Right lung (tissue), 5 donors: ENCODE results near the gene SH3PXD2A. TPM values are rescaled to one million over a fixed set of nuclear protein-coding genes. Genes with fewer than 3 reads are reported as not detected.

ENCODE experiments used
- DNase-seq, 2 donors: peaks; one replicate each; pipeline ENCODE4 v3.0.0-alpha.2; 2013
- polyA plus RNA-seq, 5 donors: library from polyadenylated mRNA; unstranded; fragments of 120-200 nt; gene quantifications; one replicate each; pipeline versions ENCODE4 v1.2.1 to v1.2.3, GENCODE V29; 2013; ENCODE audit warnings: inconsistent platforms in 1 of 5, low replicate concordance in 1 of 5; ENCODE audit not compliant: insufficient read length in 5 of 5, insufficient read depth in 1 of 5

Gene SH3PXD2A
- polyA plus RNA-seq, 5 donors: 77.6 to 101 (median 84.0) TPM

DNA sequence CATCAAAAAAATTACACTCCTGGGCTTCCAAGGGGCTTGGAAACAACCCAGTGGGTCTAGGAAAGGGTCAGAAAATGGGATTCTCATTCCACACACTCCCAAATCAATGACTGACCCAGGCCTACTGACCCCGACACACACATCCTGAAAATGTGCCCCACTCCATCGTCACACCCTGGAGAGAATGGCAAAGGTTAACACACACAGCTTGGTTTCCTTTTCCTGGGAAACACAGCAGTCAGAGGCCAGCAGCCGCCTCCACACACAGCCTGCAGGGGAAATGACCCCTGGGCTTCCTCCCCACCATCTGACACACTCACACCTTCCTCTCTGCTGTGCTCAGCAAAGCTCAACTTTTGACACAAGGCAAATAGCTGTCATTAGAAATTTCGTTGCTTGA, 42.9 kb downstream of the SH3PXD2A start:
- no peak for DNase-seq

- DNase-seq: no peak
These were observed 43.4 kb downstream of the SH3PXD2A start for GRCh38 chr10:103812004-103812403.

DNA sequence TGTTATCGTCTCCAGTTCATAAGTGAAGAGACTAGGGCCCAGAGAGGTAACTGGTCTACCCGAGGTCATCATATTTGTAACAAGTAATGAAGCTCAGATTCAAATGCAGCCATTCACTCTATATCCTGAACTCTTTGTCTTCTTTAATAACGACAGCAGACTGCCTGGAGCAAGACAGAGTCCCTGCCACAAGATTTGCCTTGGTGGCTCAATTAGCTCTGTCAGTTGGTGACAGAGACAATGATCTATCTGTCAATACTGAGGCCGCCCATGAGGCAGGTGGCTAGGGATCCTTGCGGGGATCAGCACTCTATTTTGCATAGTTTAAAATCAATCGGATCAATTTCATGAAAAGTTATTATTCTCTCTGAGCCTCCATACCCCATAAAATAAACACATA, 43.9 kb downstream of the SH3PXD2A start:
- no peak for DNase-seq

GRCh38 chr10:103808780-103809179, 46.6 kb downstream of the SH3PXD2A start:
- no peak for DNase-seq

GRCh38 chr10:103807996-103808395, 47.4 kb downstream of the SH3PXD2A start:
- DNase-seq: no peak

DNA sequence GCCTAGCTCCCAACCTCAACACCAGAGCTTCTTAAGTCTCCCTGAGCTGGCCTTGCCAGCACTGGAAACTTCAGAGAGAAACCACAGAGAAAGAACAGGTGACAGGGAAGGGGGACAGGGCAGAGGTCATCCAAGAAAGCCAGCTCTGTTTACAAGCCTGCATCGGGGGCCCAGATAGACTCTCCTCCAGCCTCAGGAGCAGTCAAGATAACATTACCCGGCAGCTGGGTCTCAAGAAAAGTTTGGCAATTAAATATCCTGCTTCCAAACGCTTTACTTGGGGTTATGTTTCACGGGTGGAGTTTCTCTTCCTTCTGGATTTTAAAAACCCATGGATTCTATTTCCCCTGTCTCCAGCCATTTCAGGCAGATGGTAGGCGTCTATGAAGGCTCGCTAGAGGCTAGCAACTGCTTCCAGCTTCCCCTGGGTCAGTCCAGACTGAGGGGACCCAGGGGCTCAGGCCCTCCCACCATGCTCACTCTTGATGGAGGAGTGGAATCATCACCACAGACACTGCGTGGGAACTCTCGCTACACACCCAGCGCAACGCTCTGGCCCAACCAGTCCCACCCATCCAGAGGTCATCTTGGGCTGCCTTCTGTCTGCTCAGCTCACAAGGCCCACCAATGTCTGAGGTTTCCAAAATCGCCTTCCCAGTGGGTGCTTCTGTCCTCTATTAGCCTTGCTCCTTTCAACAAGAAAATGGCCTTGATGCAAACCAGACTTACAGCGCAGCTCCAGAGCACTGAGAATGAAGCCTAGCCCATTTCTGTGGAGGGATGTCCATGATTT, 48.8 kb downstream of the SH3PXD2A start:
- no peak for DNase-seq

DNA sequence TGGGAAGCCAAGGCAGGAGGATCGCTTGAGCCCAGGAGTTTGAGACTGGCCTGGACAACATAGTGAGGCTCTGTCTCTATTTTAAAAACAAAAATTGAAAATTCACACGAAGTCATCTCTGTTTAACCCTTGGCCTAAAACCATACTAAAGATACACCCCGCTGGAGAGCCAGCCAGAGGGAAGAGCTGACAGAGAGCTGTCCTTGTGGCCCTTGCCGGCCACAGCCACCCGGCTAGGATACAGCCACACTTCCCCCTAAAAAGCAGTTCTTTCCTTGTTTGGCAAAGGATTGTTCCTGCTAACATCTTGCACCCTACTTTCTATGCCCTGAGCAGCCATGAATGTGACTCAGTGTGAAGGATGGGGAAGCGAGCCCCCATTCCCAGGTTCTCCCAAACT, 49.6 kb downstream of the SH3PXD2A start:
- no peak for DNase-seq

DNA sequence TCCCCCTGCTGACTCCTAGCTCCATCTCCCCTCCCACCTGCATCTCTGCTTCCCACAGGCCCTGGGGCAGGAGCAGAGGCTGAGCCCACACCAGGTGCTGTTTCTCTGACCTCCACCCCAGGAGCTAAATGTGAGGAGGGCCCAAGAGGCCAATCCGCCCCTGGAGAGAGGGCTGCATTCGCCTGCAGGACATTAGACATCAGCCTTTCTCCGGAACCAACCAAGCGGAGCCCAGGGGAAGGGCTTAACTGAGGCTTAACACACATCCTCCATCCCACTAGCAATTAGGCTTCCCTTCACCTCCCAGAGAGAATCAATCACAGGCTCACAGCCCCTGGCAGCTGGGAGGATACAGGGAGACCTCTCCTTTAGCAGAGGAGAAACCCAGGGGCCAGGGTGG, 50.5 kb downstream of the SH3PXD2A start:
- no peak for DNase-seq

DNA sequence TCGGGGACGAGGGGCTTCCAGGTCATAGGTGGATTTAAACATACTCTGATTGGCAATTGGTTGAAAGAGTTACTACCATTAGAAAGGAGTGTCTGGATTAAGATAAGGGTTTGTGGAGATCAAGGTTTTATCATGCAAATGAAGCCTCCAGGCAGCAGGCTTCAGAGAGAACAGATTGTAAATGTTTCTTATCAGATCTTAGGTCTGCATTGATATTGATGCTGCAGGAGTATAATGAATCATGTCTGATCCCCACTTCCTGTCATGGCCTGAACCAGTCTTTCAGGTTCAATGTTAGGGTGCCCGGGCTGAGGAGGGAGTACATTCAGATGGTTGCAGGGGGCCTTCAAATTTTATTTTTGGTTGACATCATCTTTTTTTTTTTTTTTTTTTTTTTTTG, 51.4 kb downstream of the SH3PXD2A start:
- DNase-seq: no peak

DNA sequence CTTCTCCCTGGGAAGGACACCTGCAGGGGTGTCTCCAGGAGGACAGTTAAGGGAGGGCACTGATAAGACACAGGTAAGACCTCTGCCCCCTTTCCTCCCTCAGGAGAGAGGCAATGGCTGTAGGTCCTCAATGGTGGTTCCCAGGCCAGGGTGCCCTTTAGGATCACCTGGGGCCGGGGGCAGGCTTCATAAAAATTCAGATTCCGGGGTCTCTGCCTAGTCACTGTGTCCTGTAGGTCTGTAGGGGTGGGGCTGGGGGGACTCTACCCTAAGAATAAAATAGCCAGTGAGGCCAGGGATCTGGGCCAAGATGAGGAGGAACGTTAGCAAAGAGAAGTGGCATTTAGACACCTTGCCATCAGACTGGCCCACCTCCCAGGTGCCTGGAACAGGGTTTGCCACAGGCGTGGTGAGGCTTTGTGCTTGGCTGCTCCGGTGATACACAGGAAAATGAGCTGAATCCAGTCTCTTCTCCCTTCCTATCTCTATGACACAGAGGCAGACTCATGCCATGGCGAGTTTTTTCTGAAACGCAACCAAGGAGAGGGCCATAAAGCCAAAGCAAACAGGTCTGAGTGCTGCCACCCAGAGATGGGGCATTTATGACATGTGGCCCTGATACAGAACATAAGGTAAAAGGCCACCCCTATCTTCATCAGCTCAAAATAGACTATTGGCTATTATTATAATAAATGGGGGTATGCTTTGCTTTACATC, 52.6 kb downstream of the SH3PXD2A start:
- no peak for DNase-seq

DNA sequence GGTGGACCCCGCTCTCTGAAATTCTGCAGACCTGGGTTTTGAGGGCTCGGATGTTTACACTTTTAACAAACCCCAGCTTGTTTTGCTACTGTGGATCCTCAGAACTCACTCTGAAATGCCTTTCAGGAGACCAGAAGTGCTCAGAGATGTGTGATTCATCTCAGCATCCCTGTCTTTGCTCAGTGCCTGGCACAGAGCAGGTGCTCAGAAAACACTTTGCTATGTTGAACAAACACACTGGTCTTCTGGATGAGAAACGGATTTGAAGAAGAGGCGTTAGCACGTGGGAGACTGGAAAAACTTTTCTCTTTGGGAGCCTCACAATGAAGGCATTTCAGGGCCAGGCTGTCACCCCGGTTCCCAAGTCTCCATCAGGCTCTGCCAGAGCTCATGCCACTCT, 53.3 kb downstream of the SH3PXD2A start:
- no peak for DNase-seq

- no peak for DNase-seq
These were observed 54.4 kb downstream of the SH3PXD2A start for GRCh38 chr10:103800789-103801540.

GRCh38 chr10:103800089-103800488, 55.3 kb downstream of the SH3PXD2A start:
- no peak for DNase-seq

DNA sequence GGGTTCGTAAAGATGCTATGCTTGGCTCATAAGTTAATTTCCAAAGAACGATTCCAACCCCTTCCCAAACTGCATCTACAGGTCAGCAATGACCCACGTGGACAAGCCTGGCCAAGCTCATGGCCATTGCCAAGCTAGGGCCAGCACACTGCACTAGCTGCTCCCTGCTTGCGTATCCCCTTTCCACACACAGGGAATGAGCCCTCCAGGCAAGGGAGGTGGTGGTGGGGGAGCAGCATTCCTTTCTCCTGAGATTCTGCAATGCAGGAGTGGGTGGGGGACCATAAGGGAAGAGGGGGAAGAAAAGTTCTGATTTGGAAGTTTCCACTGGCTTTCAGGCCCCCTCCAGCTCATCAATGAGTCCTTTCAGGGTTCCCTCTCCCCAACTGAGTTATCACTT, 56.0 kb downstream of the SH3PXD2A start:
- DNase-seq: no peak

- no peak for DNase-seq
These were observed 56.9 kb downstream of the SH3PXD2A start for GRCh38 chr10:103798511-103798910.

DNA sequence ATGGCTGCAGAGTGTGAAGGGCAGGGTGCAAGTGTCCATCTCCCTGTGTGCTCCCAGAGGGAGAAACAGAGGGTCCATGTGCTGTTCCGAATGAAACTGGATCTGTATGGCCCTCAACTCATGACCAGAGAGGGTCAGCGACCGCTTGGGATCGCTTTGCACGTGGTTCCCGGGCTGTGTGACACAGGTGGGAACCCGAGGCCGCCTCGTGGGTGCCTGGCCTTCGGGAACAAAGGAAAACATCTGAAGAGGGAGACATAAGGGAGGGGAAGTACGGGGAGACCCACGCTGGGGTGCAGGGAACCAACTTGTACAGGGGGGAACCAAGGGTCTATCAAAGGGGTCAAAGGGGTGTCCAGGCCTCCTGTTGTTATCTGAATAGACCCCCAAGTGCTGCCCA, 57.5 kb downstream of the SH3PXD2A start:
- DNase-seq: no peak

DNA sequence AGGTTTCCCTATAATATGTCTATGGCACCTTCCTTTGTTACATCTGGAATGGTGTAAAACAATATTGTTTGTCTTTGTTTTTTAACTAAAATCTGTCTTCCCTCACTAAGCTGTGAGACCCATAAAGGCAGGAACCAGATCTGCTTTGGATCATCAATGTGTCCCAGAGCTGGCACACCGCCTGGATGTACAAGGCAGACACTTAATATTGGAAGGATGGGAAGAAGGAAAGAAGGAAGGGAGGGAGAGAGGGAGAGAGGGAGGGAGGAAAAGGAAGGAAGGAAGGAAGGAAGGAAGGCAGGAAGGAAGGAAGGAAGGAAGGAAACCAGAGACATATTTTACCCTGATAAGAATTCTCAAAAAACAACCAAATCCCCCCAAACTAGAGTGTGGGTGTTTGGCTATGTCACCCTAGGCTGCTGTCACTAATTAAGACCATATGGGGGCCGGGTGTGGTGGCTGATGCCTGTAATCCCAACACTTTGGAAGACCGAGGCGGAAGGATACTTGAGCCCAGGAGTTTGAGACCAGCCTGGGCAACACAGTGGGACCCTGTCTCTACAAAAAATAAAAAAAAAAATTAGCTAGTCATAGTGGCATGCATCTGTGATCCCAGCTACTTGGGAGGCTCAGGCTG, 59.6 kb downstream of the SH3PXD2A start:
- DNase-seq: no peak

GRCh38 chr10:103794996-103795395, 60.4 kb downstream of the SH3PXD2A start:
- no peak for DNase-seq

GRCh38 chr10:103793920-103794883, 61.2 kb downstream of the SH3PXD2A start:
- peak; percentile 67 to 72 for DNase-seq

GRCh38 chr10:103793429-103793828, 61.9 kb downstream of the SH3PXD2A start:
- no peak for DNase-seq

DNA sequence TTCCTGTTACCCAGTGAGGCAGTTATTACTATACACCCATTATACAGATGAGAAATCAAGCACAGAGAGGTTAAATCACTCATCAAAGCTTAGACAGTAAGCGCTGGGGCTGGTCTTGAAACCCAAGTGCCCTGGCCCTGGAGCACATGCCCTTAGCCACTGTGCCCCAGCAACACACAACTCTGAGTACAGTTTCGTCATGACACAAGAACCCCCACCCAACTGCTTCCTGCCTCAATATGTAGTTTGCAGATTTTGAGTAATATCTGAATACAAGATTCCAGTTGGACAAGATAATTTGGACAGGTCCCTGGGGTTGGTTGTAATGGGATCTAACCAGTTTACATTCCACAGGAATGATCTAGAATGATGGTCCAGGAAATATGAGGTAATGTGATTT, 62.8 kb downstream of the SH3PXD2A start:
- DNase-seq: no peak
